Measurements from ENCODE around the gene TFCP2. TPM values are rescaled to one million over a fixed set of nuclear protein-coding genes. Genes with fewer than 3 reads are reported as not detected.
"Not testable (repeated sequence)": the region's sequence is repeated elsewhere in the genome, so short reads cannot be mapped to it uniquely, and the experiment has no call there.

Gene TFCP2, protein sequence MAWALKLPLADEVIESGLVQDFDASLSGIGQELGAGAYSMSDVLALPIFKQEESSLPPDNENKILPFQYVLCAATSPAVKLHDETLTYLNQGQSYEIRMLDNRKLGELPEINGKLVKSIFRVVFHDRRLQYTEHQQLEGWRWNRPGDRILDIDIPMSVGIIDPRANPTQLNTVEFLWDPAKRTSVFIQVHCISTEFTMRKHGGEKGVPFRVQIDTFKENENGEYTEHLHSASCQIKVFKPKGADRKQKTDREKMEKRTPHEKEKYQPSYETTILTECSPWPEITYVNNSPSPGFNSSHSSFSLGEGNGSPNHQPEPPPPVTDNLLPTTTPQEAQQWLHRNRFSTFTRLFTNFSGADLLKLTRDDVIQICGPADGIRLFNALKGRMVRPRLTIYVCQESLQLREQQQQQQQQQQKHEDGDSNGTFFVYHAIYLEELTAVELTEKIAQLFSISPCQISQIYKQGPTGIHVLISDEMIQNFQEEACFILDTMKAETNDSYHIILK
- polyA plus RNA-seq (2013, experiment 1 of 2; ENCODE audit: insufficient read length) = 33.1 TPM
- 33.8 TPM for polyA plus RNA-seq (2013, experiment 2 of 2; ENCODE audit: insufficient read length)

DNA sequence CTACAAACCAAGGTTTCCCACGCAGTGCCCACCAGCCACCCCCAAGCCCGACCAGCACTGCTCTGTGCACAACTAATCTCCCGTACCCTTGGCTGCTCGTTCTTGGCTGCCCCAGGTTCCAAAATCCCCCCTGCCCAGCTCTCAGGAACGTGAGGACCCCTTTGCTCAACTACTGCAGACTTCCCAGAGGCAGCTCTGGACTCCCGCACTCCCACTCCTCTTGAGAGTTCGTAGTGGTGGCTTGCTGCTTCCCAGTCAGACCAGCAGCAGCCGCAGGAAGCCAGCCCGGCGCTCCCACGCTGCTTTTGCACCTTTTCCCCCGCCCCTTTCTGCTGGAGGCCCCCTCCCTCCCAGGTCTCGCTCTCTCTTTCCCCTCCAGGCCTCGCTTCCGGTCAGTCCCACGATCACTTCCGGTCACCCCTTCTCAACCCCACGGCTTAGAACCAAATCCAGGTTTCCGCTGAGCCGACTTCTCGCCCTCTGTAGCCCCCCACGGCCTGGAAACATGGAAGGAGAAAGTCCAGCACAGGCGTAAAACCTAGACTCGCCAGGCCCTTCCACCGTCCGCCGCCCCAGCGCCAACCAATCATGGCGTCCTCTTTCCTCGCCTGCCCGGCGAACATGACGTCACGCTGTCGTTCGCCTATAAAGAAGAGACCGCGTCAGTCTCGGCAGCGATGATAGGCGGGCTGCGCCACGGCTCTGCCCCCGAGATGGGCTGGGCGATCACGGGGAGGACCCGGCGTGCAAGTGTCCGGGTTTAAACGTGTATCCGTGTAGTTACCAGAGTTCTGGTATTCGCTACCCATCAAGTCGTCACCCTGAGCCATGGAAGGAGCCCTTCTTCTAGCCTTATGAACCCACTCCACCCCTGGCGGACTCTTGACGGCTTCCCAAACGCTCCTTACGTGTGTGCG lies at the start of gene TFCP2:
Gene TFCP2, minus strand, starts transcription at position 621 of the 917 bp plus-strand sequence. CDS start 713 bp downstream, outside the sequence.
- peak; percentile 97 for DNase-seq

DNA sequence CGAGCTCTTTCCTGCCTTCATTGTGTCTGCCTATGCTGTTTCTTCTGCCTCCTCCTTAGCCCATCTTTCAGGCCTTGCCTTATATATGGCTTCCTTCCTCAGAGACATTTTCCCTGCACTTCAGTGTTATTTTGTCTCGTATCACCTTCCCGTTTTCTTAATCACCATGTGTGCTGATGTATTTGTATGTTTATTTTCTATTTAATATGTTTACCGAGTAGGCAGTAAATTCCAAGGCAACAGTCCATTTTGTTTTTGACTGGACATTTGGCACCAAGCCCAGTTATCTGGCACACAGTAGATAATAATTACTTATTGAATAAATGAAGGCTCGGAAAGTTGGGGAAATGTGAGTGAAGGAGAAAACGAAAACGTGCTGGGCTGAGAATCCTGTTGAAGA lies 49.5 kb upstream of the TFCP2 start:
- DNase-seq = no peak

DNA sequence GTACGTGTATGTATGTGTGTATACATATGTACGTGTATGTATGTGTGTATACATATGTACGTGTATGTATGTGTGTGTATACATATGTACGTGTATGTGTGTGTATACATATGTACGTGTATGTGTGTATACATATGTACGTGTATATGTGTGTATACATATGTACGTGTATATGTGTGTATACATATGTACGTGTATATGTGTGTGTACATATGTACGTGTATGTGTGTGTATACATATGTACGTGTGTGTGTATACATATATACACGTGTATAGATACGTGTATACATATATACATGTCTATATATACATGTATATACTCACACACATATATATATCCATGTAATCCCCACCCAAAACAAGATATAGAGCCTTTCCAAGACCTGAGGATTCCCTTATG lies 46.9 kb upstream of the TFCP2 start:
- not testable (repeated sequence) for DNase-seq

DNA sequence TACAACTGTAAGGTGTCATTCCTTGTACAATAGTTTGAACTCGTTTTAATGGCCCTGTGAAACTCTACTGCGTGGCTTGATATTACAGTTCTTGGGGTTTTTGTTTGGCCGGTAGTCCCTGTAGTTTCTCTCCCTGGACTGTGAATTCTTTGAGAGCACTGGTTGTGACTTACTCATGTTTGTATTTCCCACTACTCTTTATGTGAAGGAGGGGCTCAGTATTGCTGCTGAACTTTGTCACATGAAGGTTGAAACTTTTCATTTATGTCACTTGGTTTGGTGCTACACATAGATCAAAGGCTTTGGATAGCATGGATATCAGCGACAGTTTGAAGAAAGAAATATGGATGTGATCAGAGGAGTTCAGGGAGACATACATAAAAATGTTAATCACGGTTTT lies 46.4 kb upstream of the TFCP2 start:
- DNase-seq = no peak

DNA sequence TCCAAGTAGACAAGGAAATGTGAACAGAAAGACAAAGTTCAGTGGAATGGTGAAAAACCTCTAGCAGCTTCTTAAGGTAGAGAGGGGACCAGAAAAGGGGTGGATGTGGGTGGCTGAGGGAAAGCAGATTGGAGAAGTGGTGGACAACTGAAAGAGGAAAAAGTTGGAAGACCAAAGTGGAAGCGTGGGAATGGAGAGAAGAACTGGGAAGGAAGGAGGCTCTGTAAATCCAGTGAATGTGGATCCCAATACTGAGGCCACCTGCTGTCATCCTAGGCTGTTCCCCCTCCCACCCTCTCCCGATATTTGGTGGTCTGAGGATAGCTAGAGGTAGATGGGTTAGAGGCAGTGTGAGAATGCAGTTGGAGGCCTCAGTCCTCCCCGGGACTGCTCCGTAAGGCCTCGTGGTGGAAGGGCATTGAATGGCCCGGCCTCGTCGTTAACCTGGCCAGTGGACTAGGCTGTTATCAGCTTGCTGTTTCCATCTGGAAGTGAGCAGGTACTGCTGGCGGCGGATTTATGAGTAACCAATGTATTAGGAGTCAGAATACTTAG lies 45.7 kb upstream of the TFCP2 start:
- no peak for DNase-seq

DNA sequence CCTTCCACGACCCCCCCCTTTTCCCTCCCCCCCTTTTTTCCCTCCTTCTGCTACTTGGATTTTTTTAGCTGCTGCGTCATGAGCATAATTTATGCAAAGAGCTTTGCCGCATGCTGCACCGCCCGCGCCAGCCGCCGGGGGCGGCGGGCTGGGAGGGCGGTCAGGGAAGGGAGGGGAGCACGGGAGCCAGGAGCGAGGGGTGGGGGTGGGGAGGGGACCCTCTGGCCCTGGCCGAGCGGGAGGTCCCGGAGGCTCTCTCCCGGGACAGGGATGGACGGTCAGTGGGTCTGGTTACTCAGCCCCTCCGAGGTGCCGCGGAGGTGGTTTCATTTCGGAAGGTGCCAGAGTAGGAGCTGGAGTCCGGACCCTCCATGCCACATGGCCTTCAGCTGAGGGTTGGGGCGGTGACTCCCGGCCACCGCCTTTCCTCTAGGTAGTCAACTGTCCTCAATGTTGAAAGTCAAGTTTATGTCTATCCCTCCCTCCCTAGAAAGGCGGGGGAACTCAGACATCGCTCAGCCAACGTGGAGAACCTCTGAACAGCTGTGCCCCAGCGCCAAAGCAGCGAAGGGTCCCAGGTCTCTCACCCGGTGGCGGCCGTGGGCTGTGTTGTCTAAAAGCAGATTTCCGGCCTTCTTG lies 45.2 kb upstream of the TFCP2 start, which contains the start of gene POU6F1:
Gene POU6F1, minus strand, starts transcription at position 95 of the 639 bp plus-strand sequence. CDS start 11,226 bp downstream, outside the sequence.
- peak; percentile 87 for DNase-seq

DNA sequence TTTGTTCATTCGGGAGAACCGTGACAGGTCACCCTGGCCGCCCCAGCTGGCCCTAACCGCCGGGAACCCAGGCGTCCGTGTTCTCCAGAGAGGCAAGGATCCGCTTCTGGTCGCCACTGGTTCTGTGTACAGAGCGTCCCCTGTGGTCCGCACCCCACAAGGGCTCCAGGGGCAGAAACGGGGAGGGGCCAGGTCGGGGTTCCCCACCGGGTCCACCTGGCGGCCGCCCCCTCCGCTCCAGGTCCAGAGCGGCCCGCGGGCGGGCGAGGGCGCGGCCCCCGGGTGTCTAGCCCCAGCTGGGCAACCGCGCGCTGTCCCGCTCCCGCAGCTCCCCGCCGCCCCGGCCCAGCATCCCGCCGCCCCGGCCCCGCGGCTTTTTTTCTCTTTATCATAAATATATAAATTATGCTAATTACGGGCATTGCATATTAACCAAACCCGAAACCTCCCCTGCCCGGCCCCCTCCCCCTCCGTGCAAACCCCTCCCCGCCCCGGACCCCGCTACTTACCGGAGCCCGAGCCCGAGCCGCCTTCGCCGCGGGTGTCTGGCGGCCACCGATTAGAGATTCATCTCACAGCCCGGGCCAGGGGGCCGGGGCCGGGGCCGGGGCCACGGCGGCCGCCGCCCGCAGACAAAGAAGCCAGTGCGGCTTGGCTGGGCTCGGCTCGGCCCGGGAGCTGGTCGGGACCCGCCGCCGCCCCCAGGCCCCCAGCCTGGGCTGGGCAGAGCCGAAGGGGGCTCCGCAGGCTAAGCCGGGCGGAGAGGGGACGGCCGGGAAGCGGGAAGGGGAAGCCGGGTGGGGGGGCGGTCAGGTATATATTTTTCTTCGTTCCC lies 44.4 kb upstream of the TFCP2 start:
- peak; percentile 31 for DNase-seq

DNA sequence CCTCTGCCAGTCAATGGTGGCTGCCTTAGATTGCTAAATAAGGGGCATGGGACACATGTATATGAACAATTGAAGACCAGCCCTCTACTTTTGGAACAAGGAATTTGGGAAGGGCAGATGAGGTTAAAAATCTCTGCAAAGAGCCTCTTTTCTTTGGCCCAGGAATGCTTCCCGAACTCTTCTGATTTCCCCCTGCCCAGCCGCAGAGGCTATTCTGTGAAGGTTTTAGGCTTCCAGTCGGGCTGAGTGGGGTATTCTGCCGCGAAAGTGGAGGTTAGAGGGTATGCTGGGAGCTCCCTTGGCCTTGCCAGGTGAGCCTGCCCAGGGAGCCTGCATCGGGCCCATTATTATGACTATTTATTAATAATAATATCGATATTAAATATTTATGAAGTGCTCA lies 43.7 kb upstream of the TFCP2 start:
- DNase-seq = no peak

DNA sequence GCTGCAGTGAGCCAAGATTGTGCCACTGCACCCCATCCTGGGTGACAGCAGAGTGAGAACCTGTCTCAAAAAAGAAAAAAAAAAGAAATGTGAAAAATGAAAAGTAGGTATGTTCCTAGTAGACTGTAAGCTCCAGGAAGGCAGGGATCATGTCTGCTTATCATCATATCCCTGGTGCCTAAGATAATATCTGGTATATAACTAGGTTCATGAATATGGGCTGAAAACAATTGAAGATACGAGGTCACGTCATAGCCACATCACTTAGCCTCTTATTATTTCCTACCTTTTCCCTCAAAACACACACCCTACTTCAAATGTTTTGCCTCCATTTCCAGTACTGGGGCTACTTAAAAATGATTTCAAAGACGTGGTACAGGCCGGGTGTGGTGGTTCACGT lies 42.0 kb upstream of the TFCP2 start:
- no peak for DNase-seq

DNA sequence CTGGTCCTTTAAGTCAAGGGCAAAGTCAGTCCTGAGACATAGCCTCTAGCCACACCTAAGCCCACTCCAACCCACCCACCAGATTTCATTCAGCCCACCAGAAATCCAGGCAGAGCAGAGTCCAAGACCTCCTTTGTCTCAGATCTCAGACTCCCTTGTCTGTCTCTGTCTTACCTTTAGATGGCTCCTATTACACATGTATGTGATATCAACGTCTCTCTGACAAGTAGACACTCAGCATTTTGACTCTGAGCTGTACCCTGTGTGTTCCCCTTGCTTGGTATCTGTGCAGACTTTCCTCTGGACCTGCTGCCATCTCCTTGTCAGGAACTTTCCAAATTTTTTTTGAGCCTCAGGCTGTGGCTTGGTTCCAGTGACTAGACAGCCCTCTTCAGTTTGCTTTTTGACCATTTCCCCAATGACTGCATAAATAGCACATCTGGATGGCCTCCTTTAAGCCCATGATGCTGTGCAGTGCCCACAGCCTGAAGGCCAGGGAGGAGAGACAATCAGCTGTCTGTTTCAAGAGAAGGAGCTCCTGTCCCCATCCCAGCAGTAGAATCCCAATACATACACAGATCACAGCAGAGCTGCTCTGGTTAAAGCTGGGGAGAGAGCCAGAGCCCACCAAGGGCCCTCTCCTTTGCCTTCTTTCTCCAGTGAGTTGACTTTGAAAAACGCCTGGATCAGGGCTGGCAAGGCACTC lies 37.9 kb upstream of the TFCP2 start:
- DNase-seq = no peak

DNA sequence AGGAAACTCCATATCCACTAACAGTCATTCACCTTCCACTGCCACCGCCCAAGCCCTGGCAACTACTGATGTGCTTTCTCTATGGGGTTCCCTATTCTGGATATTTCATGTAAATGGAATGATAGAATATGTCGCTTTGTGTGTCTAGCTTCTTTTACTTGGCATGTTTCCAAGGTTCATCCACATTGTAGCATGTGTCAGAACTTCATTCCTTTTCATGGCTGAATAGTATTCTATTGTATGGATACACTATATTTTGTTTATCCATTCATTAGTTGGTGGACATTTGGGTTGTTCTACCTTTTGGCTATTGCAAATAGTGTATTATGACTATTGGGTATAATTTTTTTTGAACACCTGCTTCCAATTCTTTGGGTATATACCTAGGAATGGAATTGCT lies 36.3 kb upstream of the TFCP2 start:
- no peak for DNase-seq

DNA sequence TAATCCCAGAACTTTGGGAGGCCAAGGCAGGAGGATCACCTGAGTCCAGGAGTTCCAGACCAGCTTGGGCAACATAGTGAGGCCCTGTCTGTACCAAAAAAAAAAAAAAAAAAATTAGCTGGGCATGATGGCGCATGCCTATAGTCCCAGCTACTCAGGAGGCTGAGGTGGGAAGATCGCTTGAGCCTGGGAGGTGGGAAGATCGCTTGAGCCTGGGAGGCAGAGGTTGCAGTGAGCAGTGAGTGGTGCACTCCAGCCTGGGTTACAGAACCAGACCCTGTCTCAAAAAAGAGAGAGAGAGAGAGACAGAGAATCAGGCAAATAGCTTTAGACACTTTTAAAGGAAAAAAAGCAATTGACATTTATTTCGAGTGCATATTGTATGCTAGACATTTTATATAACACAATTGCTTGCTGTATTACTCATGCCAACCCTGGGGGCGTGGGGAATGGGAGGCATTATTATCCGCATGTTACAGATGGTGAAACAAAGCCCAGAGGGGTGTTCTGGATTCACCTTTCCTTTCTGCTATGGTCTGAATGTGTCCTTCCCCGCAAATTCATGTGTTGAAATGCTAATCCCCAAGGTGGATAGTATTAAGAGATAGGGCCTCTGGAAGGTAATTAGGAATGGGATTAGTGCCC lies 35.2 kb upstream of the TFCP2 start:
- DNase-seq = no peak

DNA sequence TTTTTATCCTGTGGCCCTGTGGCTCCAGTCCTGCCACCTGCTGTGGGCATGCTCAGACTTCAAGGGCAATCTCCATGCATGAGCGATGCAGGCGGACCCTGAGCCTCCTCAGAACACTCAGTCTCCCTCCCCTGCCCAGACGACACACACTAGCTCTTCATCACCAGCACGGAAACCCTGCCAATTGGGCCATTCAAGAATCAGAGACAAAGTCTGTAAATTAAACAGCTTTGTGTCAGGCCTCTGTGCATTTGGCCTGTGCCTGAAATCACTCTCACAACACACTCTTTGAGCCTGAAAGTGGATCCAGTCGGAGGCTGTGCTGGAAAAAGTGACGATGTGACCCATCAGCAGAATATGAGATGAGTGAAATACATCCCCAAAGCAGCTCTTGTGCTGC lies 32.4 kb upstream of the TFCP2 start:
- no peak for DNase-seq

DNA sequence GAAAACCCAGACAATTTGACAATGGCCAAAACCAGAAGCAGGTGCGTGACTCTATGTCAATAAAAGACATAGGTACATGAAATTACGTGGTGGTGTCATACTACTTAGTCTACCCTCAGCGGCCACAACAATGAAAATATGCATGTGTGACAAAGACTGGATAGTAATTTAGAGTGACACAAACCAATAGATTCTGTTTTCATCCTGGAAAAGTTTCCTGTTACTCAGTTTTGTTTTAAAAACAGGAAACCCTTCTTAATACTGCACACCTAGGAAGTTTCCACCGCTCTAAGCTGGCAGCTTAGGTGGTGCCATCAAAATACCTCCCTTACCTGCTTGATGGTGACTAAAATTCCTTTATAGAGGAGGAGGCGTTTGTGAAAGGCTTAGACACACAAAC lies 29.8 kb upstream of the TFCP2 start:
- no peak for DNase-seq

DNA sequence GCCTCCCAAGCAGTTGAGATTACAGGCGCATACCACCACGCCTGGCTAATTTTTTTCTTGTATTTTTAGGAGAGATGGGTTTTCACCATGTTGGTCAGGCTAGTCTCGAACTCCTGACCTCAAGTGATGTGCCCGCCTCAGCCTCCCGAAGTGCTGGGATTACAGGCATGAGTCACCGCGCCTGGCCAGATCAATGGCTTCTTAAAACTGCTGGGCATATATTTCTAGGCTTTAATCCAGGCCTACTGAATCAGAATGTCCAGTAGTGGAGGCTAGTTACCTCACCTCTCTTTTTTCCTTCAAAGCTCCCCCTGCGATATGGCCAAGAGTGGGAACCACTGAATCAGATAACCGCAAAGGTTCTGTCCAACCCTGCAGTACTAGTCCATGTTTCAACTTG lies 27.9 kb upstream of the TFCP2 start:
- no peak for DNase-seq

DNA sequence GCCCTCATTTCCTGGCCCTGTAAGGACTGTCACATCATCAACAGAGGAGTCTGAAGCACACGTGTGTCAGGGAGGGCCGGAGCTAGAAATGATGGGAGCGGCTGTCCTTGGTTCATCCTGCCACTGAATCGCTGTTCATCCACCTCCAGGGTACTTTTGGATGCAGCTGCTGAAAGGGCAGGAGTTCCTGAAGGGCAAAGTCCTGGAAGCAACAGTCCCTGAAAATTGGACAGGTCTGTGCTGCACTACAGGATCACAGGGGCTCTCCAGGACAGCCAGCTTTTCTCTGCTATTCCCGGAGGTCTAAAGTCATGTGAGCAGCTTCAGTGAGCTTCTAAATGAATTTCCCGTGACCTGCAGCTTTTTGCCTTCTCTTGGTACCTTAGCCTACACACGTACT lies 27.2 kb upstream of the TFCP2 start:
- no peak for DNase-seq

DNA sequence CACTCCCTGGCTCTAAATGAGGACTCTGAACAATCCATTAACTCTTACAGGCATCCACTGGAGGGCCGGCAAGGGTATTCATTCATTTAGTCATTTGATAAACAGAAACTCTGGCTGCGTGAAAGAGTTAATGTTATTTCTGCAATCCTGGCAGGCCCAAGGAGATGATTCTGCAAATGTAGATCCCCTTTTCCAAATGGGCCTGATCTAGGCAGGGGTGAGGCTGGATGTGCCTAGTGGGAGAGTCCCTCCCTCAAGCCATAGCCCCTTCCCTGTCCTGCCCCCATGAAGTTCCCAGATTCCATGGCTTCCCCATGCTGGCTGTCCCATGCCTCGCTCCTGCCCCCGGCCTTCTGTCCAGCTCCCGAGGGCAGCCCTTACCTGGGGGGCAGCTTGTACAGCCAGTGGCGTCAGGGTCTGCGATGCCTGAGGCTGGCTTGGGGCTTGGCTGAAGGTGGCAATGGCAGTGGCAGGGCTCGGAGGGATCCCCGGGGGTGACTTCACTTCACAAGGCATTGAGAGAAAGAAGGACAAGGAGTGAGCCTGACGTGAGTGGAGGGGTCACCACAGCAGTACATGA lies 26.5 kb upstream of the TFCP2 start:
- DNase-seq = no peak

DNA sequence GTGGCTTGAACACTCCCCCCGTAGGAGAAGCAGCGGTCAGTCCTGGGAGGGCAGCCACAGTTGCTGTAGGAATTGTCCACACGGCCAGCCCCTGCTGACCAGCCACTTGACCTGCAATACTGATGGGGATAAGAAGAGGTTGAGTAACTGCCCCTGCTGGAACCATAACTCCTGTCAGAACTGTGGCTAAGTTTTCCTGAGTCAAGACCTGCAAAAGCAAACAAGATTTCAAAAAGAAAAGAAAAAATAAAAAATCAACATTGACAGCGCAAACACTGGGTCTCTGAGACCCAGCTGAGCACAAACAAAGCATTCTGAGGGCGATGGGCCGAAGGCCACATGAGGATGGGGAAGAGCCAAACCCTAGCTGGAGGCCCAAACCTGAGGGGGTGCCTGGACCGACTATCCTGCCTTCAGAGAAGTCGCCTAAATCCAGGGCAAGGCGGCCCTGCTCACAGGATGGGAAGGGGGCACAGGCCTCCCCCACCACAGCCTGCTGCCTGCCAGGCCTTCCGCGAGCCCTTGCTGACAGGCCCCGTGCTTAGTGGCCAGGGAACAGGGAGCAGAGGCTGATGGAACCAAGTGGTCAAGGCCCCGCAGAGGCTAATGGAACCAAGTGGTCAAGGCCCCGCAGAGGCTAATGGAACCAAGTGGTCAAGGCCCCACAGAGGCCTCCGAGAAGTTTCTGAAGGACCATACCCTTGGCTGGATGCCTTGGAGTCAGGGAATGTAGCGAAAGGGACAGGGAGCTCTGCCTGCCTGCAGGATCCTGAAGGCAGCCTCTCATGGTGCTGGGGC lies 25.8 kb upstream of the TFCP2 start:
- no peak for DNase-seq
